ENCODE measurements around the gene KIAA2012.
"Not testable (repeated sequence)": the region's sequence is repeated elsewhere in the genome, so short reads cannot be mapped to it uniquely, and the experiment has no call there.

Gene KIAA2012

DNA sequence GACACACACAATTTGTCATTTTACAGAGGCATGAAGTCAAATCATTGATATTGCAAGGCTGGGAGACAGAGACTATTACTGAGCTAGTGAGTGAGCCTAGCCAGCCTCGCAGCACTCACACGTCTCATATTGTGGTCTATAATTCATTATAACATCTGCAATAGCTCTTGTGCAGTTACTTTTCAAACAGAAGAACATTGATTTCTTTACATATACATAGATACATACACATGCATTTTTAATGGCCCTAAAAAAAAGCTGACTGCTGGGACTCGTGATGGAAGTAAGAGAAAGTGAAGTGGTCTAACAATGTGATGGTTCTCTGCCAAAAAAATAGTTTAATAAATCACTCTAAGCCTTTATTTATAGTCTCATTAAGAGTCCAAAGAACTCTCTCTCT, 56.8 kb downstream of the KIAA2012 start:
- Histone ChIP-seq H3K9me3 (ENCODE audit: insufficient read depth, low read length) (no peaks in the 10 kb centered on the region), H3K4me1 (ENCODE audit: low read length) (no peaks in the 10 kb centered on the region), H3K27ac (ENCODE audit: low read length) (no peak overlapping the region), H2AFZ (ENCODE audit: low read depth, low read length) (no peak overlapping the region), H3K9ac (ENCODE audit: low read length) (no peak overlapping the region), H3K4me2 (ENCODE audit: low read length) (no peak overlapping the region), H3K79me2 (ENCODE audit: low read length) (no peaks in the 10 kb centered on the region), H3K27me3 (ENCODE audit: low read depth, low read length) (no peaks in the 10 kb centered on the region), H3K4me3 (ENCODE audit: low read length) (no peak overlapping the region), H4K20me1 (ENCODE audit: insufficient read depth, low read length) (no peaks in the 10 kb centered on the region), H3K36me3 (replicated peaks; ENCODE audit: low read depth, low read length) (no peaks in the 10 kb centered on the region)
- TF ChIP-seq EZH2phosphoT487 (IDR thresholded peaks at IDR 0.05; ENCODE audit: low read depth) (no peak), CTCF (IDR thresholded peaks at IDR 0.05; ENCODE audit: low read depth, low read length) (no peak)

DNA sequence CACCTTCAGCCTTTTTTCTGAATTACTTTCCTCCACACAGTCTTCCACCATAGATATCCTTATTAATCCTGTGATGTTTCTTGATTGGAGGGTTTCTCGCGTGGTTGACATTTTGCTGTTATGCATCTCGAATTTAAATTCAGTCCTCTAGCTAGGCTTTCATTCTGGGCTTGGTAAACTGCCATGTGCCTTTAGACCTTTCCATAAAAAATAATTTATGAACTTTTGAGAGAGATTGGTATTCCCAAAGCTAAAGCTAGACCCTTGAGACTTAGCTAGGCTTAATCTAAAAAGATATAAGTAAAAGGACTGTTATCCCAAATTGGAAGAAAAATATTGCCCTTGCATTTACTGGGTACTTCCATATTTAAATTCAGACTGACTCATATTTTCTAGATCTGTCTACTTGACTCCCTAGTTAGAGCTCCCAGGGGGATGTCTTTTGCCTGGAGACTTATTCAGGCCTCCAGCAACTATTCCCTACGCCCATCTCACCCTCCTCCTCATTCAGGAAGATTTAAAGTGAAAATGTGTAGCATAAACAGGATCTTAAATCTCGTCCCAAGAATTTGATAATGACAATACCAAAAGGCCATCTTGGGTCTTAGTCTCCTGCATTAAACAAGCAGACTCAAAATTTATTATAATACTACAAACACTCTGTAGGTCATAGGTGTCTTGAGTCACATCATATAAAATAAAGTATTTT, 60.3 kb downstream of the KIAA2012 start:
- Histone ChIP-seq H3K9me3 (ENCODE audit: insufficient read depth, low read length) (no peaks in the 10 kb centered on the region), H3K27me3 (ENCODE audit: low read depth, low read length) (no peaks in the 10 kb centered on the region), H3K4me1 (ENCODE audit: low read length) (no peaks in the 10 kb centered on the region), H3K27ac (ENCODE audit: low read length) (no peak overlapping the region), H4K20me1 (ENCODE audit: insufficient read depth, low read length) (no peaks in the 10 kb centered on the region), H3K4me3 (ENCODE audit: low read length) (no peak overlapping the region), H3K79me2 (ENCODE audit: low read length) (no peaks in the 10 kb centered on the region), H3K9ac (ENCODE audit: low read length) (no peak overlapping the region), H3K4me2 (ENCODE audit: low read length) (no peak overlapping the region), H2AFZ (ENCODE audit: low read depth, low read length) (no peak overlapping the region), H3K36me3 (replicated peaks; ENCODE audit: low read depth, low read length) (no peaks in the 10 kb centered on the region)
- TF ChIP-seq EZH2phosphoT487 (IDR thresholded peaks at IDR 0.05; ENCODE audit: low read depth) (no peak), CTCF (IDR thresholded peaks at IDR 0.05; ENCODE audit: low read depth, low read length) (no peak)

GRCh38 chr2:202133909-202134265, 60.8 kb downstream of the KIAA2012 start:
- Histone ChIP-seq H3K27ac (ENCODE audit: low read length) (no peak overlapping the region), H3K4me2 (ENCODE audit: low read length) (no peak overlapping the region), H3K79me2 (ENCODE audit: low read length) (no peaks in the 10 kb centered on the region), H2AFZ (ENCODE audit: low read depth, low read length) (no peak overlapping the region), H3K27me3 (ENCODE audit: low read depth, low read length) (no peaks in the 10 kb centered on the region), H3K4me3 (ENCODE audit: low read length) (no peak overlapping the region), H3K4me1 (ENCODE audit: low read length) (no peaks in the 10 kb centered on the region), H3K36me3 (replicated peaks; ENCODE audit: low read depth, low read length) (no peaks in the 10 kb centered on the region), H4K20me1 (ENCODE audit: insufficient read depth, low read length) (no peaks in the 10 kb centered on the region), H3K9me3 (ENCODE audit: insufficient read depth, low read length) (no peaks in the 10 kb centered on the region), H3K9ac (ENCODE audit: low read length) (no peak overlapping the region)
- TF ChIP-seq CTCF (IDR thresholded peaks at IDR 0.05; ENCODE audit: low read depth, low read length) (no peak), EZH2phosphoT487 (IDR thresholded peaks at IDR 0.05; ENCODE audit: low read depth) (no peak)

DNA sequence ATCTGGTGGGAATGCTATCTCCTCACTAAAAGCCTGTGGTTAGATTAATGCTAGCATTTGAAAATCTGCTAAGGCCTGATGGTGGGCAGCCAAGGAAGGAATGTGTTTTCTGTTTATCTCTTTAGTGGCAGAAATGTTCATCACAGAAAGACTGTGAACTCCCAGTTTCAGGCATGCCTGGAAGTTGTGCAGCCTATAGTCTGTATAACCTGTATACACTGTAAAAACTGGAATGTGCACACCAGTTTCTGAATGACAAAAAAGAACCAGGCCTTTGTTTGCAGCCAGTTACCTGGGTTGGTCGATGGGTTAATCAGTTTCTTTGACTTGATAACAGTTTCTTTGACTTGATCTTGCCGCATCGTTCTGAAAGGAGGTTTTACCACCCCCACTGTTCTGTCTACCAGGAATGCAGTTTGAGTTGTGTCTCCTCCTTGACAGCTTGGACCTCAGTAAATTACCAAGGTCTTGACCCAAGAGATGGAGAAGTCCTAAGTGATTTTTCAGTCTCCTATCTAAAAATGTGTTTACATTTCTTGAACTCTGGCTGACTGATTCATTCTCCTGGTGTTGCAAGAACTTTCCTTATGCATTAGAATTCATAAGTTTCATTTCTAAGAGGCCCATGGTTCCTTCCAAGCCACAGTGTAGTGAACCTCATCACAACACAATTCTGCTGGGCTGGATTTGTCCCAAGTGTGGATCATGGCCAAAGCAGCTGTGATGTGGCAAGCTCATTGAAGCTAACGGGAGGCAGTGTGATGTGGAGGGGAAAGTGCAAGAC, 62.2 kb downstream of the KIAA2012 start:
- H3K9me3 ChIP-seq (ENCODE audit: insufficient read depth, low read length) = no peaks in the 10 kb centered on the region
- H3K4me1 ChIP-seq (ENCODE audit: low read length) = peaks cover 2% of the 10 kb centered on the region
- H2AFZ ChIP-seq (ENCODE audit: low read depth, low read length) = no peak overlapping the region
- no peaks in the 10 kb centered on the region for H3K27me3 ChIP-seq (ENCODE audit: low read depth, low read length)
- no peak overlapping the region for H3K9ac ChIP-seq (ENCODE audit: low read length)
- H3K4me2 ChIP-seq (ENCODE audit: low read length) = no peak overlapping the region
- H3K36me3 ChIP-seq (replicated peaks; ENCODE audit: low read depth, low read length) = no peaks in the 10 kb centered on the region
- TF ChIP-seq CTCF (IDR thresholded peaks at IDR 0.05; ENCODE audit: low read depth, low read length) = no peak
- TF ChIP-seq EZH2phosphoT487 (IDR thresholded peaks at IDR 0.05; ENCODE audit: low read depth) = no peak
- no peaks in the 10 kb centered on the region for H3K79me2 ChIP-seq (ENCODE audit: low read length)
- no peaks in the 10 kb centered on the region for H4K20me1 ChIP-seq (ENCODE audit: insufficient read depth, low read length)
- H3K27ac ChIP-seq (ENCODE audit: low read length) = no peak overlapping the region
- no peak overlapping the region for H3K4me3 ChIP-seq (ENCODE audit: low read length)

- not testable (repeated sequence) for H3K4me2 ChIP-seq (ENCODE audit: low read length); H3K9ac ChIP-seq (ENCODE audit: low read length); H3K9me3 ChIP-seq (ENCODE audit: insufficient read depth, low read length); H3K36me3 ChIP-seq (replicated peaks; ENCODE audit: low read depth, low read length); H3K4me1 ChIP-seq (ENCODE audit: low read length); H3K79me2 ChIP-seq (ENCODE audit: low read length); H4K20me1 ChIP-seq (ENCODE audit: insufficient read depth, low read length); H3K27me3 ChIP-seq (ENCODE audit: low read depth, low read length); H3K27ac ChIP-seq (ENCODE audit: low read length); H3K4me3 ChIP-seq (ENCODE audit: low read length); H2AFZ ChIP-seq (ENCODE audit: low read depth, low read length)
Measured at GRCh38 chr2:202136039-202136438, 63.0 kb downstream of the KIAA2012 start.

Measured in OCI-LY3 (cell line).